GM12878 (cell line): ENCODE results near the gene PHF10. TPM values are rescaled to one million over a fixed set of nuclear protein-coding genes. Genes with fewer than 3 reads are reported as not detected.

Experiments used
- ASH2L ChIP-seq: fragments of 300-600, 200-600 bp; sonication (generic); IDR thresholded peaks from 2 replicates; pipeline ENCODE4 v1.6.1; 2017; ENCODE audit warnings: low read depth, mild to moderate bottlenecking, borderline replicate concordance
- BACH1 ChIP-seq: fragments of 450-650 bp; IDR thresholded peaks from 2 replicates; pipeline ENCODE4 v1.6.1; 2017; ENCODE audit warnings: mild to moderate bottlenecking, borderline replicate concordance
- BHLHE40 ChIP-seq, 2 experiments: fragments of 450-650 bp in 1 of 2; IDR thresholded peaks; 2 replicates each; pipeline ENCODE4 v1.6.1; 2011 to 2017; ENCODE audit warnings: low read depth in 2 of 2, borderline replicate concordance in 1 of 2, improper control_type of control experiment in 1 of 2, low read length in 1 of 2, mild to moderate bottlenecking in 1 of 2
- BRCA1 ChIP-seq: IDR thresholded peaks from 2 replicates; pipeline ENCODE4 v1.6.1; 2011; ENCODE audit warnings: low read depth, low read length, improper control_type of control experiment
- CHD4 ChIP-seq: fragments of 200-600 bp; sonication (generic); IDR thresholded peaks from 2 replicates; pipeline ENCODE4 v1.6.1; 2016; ENCODE audit warnings: mild to moderate bottlenecking
- CREB1 ChIP-seq: IDR thresholded peaks from 2 replicates; pipeline ENCODE4 v1.6.1; 2012; ENCODE audit warnings: low read depth, mild to moderate bottlenecking, inconsistent platforms
- ESRRA ChIP-seq: IDR thresholded peaks from 2 replicates; pipeline ENCODE4 v1.6.1; 2012; ENCODE audit warnings: mild to moderate bottlenecking, low read length, improper control_type of control experiment
- FOXK2 ChIP-seq: fragments of 450-650 bp; IDR thresholded peaks from 2 replicates; pipeline ENCODE4 v1.6.1; 2017; ENCODE audit warnings: mild to moderate bottlenecking, moderate library complexity
- IKZF1 ChIP-seq: fragments of 450-650 bp; conservative IDR thresholded peaks from 2 replicates; pipeline ENCODE4 v1.6.1; 2017; ENCODE audit warnings: antibody characterized with exemption, mild to moderate bottlenecking
- LARP7 ChIP-seq: fragments of 450-650 bp; IDR thresholded peaks from 2 replicates; pipeline ENCODE4 v1.6.1; 2017; ENCODE audit warnings: mild to moderate bottlenecking
- NBN ChIP-seq: fragments of 450-650 bp; IDR thresholded peaks from 2 replicates; pipeline ENCODE4 v1.6.1; 2016
- PAX8 ChIP-seq: fragments of 450-650 bp; IDR thresholded peaks from 2 replicates; pipeline ENCODE4 v1.6.1; 2017; ENCODE audit warnings: mild to moderate bottlenecking, moderate library complexity
- RFX5 ChIP-seq: IDR thresholded peaks from 2 replicates; pipeline ENCODE4 v1.6.1; 2011; ENCODE audit warnings: low read depth, low read length, improper control_type of control experiment
- SMAD1 ChIP-seq: fragments of 450-650 bp; IDR thresholded peaks from 2 replicates; pipeline ENCODE4 v1.6.1; 2018; ENCODE audit warnings: mild to moderate bottlenecking, low read depth; ENCODE audit not compliant: partially characterized antibody
- SP1 ChIP-seq: IDR thresholded peaks from one replicate; pipeline ENCODE4 v1.6.1; 2011; ENCODE audit warnings: low read depth, low read length
- STAT3 ChIP-seq: IDR thresholded peaks from 2 replicates; pipeline ENCODE4 v1.6.1; 2011; ENCODE audit warnings: low read depth, low read length, improper control_type of control experiment
- polyA plus RNA-seq, 11 experiments: library from polyadenylated mRNA; depleted of rRNA in 4 of 11; unstranded in 6 of 11; stranded (reverse) in 5 of 11; fragments of >200 nt; fragmentation: Nextera tagmentation in 4 of 11; fragmentation: Illumina TruSeq in 1 of 11; extraction: Ambion mirVana in 4 of 11; extraction: Trizol in 1 of 11; gene quantifications; 1 replicate in 1 of 11; 2 replicates in 10 of 11; pipeline versions ENCODE4 v1.2.1 to v1.2.3, GENCODE V29; 2011 to 2016; ENCODE audit warnings: inconsistent platforms in 2 of 11, missing spikeins in 2 of 11, low read depth in 1 of 11
- total RNA-seq, 4 experiments: library from RNA; depleted of rRNA in 3 of 4; stranded (reverse); fragments of >200 nt in 3 of 4; fragmentation: Illumina TruSeq in 1 of 4; extraction: Trizol in 1 of 4; gene quantifications; 2 replicates each; pipeline versions ENCODE4 v1.2.1 to v1.2.3, GENCODE V29; 2013 to 2021
- TF ChIP-seq, protein P1 (sequence below): IDR thresholded peaks from 2 replicates; pipeline ENCODE4 v1.6.1; 2012; ENCODE audit warnings: low read depth, low read length, improper control_type of control experiment
- TF ChIP-seq, protein P2 (sequence below): fragments of 150-350 bp; IDR thresholded peaks from 2 replicates; pipeline ENCODE4 v1.6.1; 2014; ENCODE audit warnings: mild to moderate bottlenecking, low read depth, low read length
- TF ChIP-seq, protein P3 (sequence below): fragments of 450-650 bp; conservative IDR thresholded peaks from 2 replicates; pipeline ENCODE4 v1.6.1; 2017; ENCODE audit warnings: mild to moderate bottlenecking, moderate library complexity
- TF ChIP-seq, protein P4 (sequence below): IDR thresholded peaks from 2 replicates; pipeline ENCODE4 v1.6.1; 2012; ENCODE audit warnings: mild to moderate bottlenecking, low read depth, low read length
- TF ChIP-seq, protein P5 (sequence below): fragments of 450-650 bp; IDR thresholded peaks from 2 replicates; pipeline ENCODE4 v1.6.1; 2018; ENCODE audit warnings: borderline replicate concordance, mild to moderate bottlenecking; ENCODE audit not compliant: partially characterized antibody

The PHF10 gene
- total and polyA plus RNA-seq, 10 of the 15 experiments (the other 5 are each of a cell fraction or from before 2014, with no cell fraction given): 3.8 to 35.6 (median 15.8) TPM

DNA sequence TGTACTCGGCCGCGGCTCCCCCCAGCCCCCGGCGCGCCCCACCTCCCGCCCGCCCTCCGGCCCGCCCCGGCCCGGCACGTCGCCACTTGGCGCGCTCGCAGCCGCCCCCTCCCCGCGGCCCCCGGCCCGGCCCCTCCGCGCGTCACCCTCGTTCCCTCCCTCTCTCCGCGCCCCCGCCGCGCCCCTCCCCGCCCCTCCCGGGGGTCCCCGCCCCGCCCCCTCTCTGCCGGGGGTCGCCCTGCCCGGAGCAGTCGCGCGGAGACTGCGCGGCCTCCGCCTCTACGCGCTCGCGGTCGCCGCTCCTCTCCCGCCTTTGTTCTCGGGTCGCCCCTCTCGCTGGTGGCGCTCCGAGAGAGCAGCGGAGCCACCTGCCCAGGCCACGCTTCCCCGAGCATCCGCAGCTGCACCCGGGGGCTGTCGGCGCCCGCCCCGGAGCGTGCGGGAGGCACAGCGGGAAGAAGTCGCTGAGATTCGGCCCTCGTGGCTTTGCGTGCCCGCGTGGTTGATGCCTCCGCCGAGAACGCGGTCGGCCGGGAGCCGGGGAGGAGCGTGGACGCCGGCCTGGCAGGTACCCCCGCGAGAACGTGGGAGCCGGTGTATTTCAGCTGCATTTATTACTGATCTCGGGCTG, at the start of gene PHF10 (continued):
- TF ChIP-seq, protein P1, sequence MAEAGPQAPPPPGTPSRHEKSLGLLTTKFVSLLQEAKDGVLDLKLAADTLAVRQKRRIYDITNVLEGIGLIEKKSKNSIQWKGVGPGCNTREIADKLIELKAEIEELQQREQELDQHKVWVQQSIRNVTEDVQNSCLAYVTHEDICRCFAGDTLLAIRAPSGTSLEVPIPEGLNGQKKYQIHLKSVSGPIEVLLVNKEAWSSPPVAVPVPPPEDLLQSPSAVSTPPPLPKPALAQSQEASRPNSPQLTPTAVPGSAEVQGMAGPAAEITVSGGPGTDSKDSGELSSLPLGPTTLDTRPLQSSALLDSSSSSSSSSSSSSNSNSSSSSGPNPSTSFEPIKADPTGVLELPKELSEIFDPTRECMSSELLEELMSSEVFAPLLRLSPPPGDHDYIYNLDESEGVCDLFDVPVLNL: no peak
- TF ChIP-seq ASH2L (no peak), FOXK2 (no peak), CREB1 (no peak), SMAD1 (no peak), RFX5 (no peak), ESRRA (no peak), BHLHE40 (IDR thresholded peaks at IDR 0.05; ENCODE audit: borderline replicate concordance in 1 of 2, low read depth in 2 of 2, low read length in 1 of 2) (peak in 1 of 2 experiments; percentile 60; a peak in 2 of 4 replicates), STAT3 (no peak), CHD4 (no peak), LARP7 (peak; percentile 58; the same call in 1 of the 2 replicates), BRCA1 (no peak), BACH1 (peak; percentile 37; the same call in 1 of the 2 replicates), SP1 (no peak), PAX8 (no peak), IKZF1 (peak; percentile 49), NBN (no peak)
- TF ChIP-seq, protein P2, sequence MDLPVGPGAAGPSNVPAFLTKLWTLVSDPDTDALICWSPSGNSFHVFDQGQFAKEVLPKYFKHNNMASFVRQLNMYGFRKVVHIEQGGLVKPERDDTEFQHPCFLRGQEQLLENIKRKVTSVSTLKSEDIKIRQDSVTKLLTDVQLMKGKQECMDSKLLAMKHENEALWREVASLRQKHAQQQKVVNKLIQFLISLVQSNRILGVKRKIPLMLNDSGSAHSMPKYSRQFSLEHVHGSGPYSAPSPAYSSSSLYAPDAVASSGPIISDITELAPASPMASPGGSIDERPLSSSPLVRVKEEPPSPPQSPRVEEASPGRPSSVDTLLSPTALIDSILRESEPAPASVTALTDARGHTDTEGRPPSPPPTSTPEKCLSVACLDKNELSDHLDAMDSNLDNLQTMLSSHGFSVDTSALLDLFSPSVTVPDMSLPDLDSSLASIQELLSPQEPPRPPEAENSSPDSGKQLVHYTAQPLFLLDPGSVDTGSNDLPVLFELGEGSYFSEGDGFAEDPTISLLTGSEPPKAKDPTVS: no peak
- TF ChIP-seq, protein P3, sequence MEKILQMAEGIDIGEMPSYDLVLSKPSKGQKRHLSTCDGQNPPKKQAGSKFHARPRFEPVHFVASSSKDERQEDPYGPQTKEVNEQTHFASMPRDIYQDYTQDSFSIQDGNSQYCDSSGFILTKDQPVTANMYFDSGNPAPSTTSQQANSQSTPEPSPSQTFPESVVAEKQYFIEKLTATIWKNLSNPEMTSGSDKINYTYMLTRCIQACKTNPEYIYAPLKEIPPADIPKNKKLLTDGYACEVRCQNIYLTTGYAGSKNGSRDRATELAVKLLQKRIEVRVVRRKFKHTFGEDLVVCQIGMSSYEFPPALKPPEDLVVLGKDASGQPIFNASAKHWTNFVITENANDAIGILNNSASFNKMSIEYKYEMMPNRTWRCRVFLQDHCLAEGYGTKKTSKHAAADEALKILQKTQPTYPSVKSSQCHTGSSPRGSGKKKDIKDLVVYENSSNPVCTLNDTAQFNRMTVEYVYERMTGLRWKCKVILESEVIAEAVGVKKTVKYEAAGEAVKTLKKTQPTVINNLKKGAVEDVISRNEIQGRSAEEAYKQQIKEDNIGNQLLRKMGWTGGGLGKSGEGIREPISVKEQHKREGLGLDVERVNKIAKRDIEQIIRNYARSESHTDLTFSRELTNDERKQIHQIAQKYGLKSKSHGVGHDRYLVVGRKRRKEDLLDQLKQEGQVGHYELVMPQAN: 0 out of 2 replicates have a peak, but pooled peaks have one; percentile 30
- TF ChIP-seq, protein P4, sequence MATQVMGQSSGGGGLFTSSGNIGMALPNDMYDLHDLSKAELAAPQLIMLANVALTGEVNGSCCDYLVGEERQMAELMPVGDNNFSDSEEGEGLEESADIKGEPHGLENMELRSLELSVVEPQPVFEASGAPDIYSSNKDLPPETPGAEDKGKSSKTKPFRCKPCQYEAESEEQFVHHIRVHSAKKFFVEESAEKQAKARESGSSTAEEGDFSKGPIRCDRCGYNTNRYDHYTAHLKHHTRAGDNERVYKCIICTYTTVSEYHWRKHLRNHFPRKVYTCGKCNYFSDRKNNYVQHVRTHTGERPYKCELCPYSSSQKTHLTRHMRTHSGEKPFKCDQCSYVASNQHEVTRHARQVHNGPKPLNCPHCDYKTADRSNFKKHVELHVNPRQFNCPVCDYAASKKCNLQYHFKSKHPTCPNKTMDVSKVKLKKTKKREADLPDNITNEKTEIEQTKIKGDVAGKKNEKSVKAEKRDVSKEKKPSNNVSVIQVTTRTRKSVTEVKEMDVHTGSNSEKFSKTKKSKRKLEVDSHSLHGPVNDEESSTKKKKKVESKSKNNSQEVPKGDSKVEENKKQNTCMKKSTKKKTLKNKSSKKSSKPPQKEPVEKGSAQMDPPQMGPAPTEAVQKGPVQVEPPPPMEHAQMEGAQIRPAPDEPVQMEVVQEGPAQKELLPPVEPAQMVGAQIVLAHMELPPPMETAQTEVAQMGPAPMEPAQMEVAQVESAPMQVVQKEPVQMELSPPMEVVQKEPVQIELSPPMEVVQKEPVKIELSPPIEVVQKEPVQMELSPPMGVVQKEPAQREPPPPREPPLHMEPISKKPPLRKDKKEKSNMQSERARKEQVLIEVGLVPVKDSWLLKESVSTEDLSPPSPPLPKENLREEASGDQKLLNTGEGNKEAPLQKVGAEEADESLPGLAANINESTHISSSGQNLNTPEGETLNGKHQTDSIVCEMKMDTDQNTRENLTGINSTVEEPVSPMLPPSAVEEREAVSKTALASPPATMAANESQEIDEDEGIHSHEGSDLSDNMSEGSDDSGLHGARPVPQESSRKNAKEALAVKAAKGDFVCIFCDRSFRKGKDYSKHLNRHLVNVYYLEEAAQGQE: no peak
- TF ChIP-seq, protein P5, sequence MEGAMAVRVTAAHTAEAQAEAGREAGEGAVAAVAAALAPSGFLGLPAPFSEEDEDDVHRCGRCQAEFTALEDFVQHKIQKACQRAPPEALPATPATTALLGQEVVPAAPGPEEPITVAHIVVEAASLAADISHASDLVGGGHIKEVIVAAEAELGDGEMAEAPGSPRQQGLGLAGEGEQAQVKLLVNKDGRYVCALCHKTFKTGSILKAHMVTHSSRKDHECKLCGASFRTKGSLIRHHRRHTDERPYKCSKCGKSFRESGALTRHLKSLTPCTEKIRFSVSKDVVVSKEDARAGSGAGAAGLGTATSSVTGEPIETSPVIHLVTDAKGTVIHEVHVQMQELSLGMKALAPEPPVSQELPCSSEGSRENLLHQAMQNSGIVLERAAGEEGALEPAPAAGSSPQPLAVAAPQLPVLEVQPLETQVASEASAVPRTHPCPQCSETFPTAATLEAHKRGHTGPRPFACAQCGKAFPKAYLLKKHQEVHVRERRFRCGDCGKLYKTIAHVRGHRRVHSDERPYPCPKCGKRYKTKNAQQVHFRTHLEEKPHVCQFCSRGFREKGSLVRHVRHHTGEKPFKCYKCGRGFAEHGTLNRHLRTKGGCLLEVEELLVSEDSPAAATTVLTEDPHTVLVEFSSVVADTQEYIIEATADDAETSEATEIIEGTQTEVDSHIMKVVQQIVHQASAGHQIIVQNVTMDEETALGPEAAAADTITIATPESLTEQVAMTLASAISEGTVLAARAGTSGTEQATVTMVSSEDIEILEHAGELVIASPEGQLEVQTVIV: no peak
